Activated CD4-positive, alpha-beta memory T cell treated with anti-CD3 and anti-CD28 coated beads for 36 hours (primary cell): Measurements from ENCODE around the gene FLNA. TPM values are rescaled to one million over a fixed set of nuclear protein-coding genes. Genes with fewer than 3 reads are reported as not detected.
"Not testable (repeated sequence)": the region's sequence is repeated elsewhere in the genome, so short reads cannot be mapped to it uniquely, and the experiment has no call there.

Source experiments
- CTCF ChIA-PET: fragments of 350-600 bp; sonication (Branson Sonifier 250); formaldehyde crosslinking; loops from one replicate; lab custom pipeline; 2021; ENCODE audit warnings: antibody characterized with exemption, inconsistent platforms; lab: Charles Lee
- POLR2A ChIA-PET: fragments of 350-600 bp; sonication (Branson Sonifier 250); formaldehyde crosslinking; loops from one replicate; lab custom pipeline; 2021; ENCODE audit warnings: antibody characterized with exemption; lab: Charles Lee
- DNase-seq: peaks from one replicate; pipeline ENCODE4 v3.0.0-alpha.2; 2020
- H3K27ac Mint-ChIP-seq: one replicate; pipeline ENCODE4 v1.8.0; 2021; ENCODE audit warnings: mixed read lengths
- H3K27me3 Mint-ChIP-seq: one replicate; pipeline ENCODE4 v1.8.0; 2021; ENCODE audit warnings: mixed read lengths
- H3K36me3 Mint-ChIP-seq: one replicate; pipeline ENCODE4 v1.8.0; 2021; ENCODE audit warnings: mixed read lengths
- H3K4me1 Mint-ChIP-seq: one replicate; pipeline ENCODE4 v1.8.0; 2021; ENCODE audit warnings: low read depth, mixed read lengths
- H3K4me3 Mint-ChIP-seq: one replicate; pipeline ENCODE4 v1.8.0; 2021; ENCODE audit warnings: mild to moderate bottlenecking, mixed read lengths
- H3K9me3 Mint-ChIP-seq: one replicate; pipeline ENCODE4 v1.8.0; 2021; ENCODE audit warnings: mixed read lengths
- intact Hi-C: fragments of 100-400 bp; cut with micrococcal nuclease; formaldehyde crosslinking; loops from one replicate; pipeline ENCODE4 v1.15.1; 2023
- total RNA-seq, 2 experiments: library from RNA; stranded (reverse); gene quantifications; one replicate each; pipeline ENCODE4 v1.2.3, GENCODE V29; 2021

The FLNA gene
- total RNA-seq, 2 experiments from 2014 or later = 1,023 to 1,032 TPM

DNA sequence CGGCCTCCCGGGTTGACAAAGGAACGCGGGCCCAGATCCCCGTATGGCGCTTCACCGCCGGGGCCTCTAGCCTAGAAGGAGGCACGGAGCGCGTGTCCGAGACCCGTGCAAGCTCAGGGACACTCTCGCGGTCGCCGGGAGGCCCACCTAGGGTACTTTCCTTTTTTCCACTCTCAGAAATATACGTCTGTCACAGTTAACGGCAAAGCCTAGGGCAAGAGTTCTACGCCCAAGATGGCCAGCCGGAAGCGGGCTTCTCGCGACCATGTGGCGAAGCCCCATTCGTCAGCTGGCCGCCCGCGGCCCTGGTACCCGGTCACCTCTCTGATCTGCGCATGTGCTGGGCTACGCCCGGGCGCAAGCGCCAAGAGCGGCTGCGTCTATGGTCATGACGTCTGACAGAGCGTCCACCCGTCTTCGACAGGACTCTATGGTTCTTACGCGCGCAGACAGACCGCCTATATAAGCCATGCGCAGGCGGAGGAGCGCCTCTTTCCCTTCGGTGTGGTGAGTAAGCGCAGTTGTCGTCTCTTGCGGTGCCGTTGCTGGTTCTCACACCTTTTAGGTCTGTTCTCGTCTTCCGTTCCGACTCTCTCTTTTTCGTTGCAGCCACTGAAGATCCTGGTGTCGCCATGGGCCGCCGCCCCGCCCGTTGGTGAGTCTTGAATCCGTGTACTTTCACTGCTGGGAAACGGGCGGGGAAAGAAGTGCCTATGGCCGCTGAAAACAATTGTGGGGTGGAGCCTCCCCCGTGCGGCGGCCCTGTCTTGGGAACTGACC, 23.6 kb upstream of the FLNA start, which contains the start of gene RPL10:
TSS of gene RPL10 (plus strand) at position 490 of the 780 bp plus-strand sequence. CDS start at position 633, 143 bp downstream.
- intact Hi-C loops = loop anchor here (5.0 kb wide), 2 partner anchors 39 to 471 kb away; partner anchors contain the start of genes ARHGAP4 and GDI1
- ChIA-PET CTCF (interaction anchor here (0.7 to 3.6 kb wide), 8 partner anchors 12 to 134 kb away, joined by 3 to 17 read pairs (median 4); partner anchors contain the start of genes FLNA and SLC10A3), POLR2A (interaction anchor here (0.5 to 6.2 kb wide), 17 partner anchors 10 to 145 kb away, joined by 3 to 35 read pairs (median 3); partner anchors contain the start of genes SLC10A3 and TAFAZZIN)
- Mint-ChIP-seq H3K27me3 (no peaks in the 10 kb centered on the region), H3K4me1 (peaks cover 7% of the 10 kb centered on the region), H3K27ac (peak within 1 kb of the TSS; percentile 100), H3K4me3 (peak within 1 kb of the TSS; percentile 91), H3K36me3 (peaks cover 34% of the 10 kb centered on the region), H3K9me3 (no peaks in the 10 kb centered on the region)
- peak; percentile 95 for DNase-seq

DNA sequence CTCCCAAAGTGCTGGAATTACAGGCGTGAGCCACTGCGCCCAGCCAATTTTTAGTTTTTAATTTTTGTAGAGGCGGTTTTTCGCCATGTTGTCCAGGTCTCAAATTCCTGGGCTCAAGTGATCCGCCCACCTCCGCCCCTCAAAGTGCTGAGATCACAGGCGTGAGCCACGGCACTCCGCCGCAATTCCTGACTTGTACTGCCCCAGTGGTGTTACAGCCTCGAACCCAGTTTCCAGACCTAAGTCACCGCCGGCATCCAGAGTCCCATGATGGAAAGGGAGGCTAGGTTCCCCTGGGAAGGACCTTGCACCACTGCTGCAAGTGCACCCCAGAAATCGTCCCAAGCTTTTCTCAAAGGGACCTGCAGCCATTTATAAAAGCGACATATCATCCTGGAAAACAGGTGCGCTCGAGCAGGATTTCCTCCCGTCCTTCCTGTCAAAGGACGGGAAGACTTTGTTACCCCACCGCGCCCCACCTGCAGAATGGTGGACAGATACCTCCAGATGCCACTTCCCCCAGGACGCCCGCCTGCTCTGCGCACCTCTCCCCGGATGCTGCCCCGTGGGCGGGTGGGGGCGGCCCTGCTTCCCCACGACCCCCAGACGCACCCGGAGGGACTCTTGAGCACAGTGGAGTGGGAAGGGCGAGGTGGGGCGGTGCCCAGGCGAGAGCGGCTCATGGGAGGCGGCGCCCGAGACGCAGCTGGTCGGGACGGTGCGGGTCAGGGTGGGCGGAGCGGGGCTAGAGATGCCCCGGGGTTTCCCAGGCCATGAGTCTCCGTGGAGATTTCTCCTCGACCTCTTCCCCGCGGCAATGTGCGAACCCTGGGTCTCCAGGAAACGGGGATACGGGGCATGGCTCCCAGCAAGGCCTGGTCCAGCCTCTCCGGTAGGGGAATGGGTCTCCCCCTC, 22.8 kb upstream of the FLNA start:
- peak overlapping the region; percentile 100 for H3K27ac Mint-ChIP-seq
- ChIA-PET CTCF (interaction anchor here (1.2 to 3.6 kb wide), 4 partner anchors 15 to 61 kb away, joined by 3 to 17 read pairs (median 6); partner anchors contain the start of gene FLNA), POLR2A (interaction anchor here (0.6 to 6.2 kb wide), 11 partner anchors 14 to 104 kb away, joined by 3 to 35 read pairs (median 4); partner anchors contain the start of genes SLC10A3 and TAFAZZIN)
- peaks cover 7% of the 10 kb centered on the region for H3K4me1 Mint-ChIP-seq
- intact Hi-C loops = loop anchor here (5.0 kb wide), 2 partner anchors 40 to 470 kb away; partner anchors contain the start of genes ARHGAP4 and GDI1
- H3K4me3 Mint-ChIP-seq = peak overlapping the region; percentile 91
- H3K27me3 Mint-ChIP-seq = no peaks in the 10 kb centered on the region
- H3K36me3 Mint-ChIP-seq = peaks cover 34% of the 10 kb centered on the region
- H3K9me3 Mint-ChIP-seq = no peaks in the 10 kb centered on the region
- peak; percentile 75 for DNase-seq

DNA sequence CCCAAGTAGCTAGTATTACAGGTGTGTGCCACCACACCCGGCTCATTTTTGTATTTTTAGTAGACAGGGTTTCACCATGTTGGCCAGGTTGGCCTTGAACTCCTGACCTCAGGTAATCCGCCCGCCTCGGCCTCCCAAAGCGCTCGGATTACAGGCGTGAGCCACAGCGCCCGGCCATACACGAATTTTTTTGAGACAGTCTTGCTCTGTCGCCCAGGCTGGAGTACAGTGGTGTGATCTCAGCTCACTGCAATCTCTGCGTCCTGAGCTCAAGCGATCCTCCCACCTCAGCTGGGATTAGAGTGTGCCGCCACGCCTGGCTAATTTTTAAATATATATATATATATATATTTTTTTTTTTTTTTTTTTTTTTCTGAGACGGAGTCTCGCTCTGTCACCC, 21.9 kb upstream of the FLNA start:
- H3K4me3 Mint-ChIP-seq, POLR2A ChIA-PET, H3K9me3 Mint-ChIP-seq, DNase-seq, H3K4me1 Mint-ChIP-seq, H3K27me3 Mint-ChIP-seq, H3K27ac Mint-ChIP-seq: not testable (repeated sequence)
- intact Hi-C loops = loop anchor here (5.0 kb wide), 2 partner anchors 41 to 469 kb away; partner anchors contain the start of genes ARHGAP4 and GDI1
- CTCF ChIA-PET = interaction anchor here (0.7 kb wide), 1 partner anchor 22 kb away, joined by 3 read pairs; no protein-coding TSS in a partner anchor
- H3K36me3 Mint-ChIP-seq = peaks cover 33% of the 10 kb centered on the region

DNA sequence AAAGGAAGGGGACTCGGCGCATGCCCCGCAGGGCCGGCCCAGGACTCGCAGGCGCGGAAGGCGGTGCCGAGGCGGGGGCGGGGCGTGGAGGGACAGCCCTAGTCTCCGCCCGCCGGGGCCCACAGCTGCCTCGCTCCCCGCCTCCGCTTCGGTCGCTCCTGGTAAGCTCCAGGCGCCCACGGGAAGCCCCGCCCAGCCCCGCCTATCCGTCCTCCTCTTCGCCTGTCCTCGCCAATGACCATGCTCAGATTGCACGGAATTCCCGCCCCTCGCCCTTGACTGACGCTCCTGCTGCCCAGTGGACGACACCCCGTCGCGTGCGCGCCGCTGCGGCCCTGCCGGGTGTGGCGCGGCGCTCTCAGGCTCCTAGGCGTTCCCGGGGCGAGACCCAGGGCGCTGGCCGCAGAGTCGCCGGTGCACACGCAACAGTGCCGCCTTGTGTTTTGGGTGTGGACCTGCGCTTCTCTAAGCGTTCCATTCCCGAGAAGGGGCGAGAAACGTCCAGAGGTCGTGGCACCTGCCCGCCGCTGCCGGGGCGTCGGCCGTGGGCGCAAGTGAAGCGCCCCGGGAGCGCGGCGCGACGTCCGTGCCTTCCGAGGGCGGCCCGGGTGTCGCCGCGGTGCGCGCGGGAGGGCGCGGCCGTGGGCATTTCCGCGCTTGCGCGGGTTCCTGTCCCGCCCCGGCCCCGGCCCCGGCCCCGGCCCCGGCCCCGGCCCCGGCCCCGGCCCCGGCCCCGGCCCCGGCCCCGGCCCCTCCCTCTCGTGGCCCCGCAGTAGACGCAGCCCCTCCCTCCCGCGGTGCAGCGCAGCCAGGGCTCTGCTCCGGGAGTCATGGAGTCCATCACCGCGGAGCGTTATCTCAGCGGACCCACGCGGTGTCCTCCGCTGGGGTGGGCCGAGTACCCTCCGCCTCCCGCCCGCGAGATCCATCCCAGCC, 15.6 kb upstream of the FLNA start:
- POLR2A ChIA-PET, CTCF ChIA-PET, H3K27ac Mint-ChIP-seq, H3K27me3 Mint-ChIP-seq, intact Hi-C loops, H3K9me3 Mint-ChIP-seq, DNase-seq, H3K4me3 Mint-ChIP-seq, H3K36me3 Mint-ChIP-seq, H3K4me1 Mint-ChIP-seq: not testable (repeated sequence)

DNA sequence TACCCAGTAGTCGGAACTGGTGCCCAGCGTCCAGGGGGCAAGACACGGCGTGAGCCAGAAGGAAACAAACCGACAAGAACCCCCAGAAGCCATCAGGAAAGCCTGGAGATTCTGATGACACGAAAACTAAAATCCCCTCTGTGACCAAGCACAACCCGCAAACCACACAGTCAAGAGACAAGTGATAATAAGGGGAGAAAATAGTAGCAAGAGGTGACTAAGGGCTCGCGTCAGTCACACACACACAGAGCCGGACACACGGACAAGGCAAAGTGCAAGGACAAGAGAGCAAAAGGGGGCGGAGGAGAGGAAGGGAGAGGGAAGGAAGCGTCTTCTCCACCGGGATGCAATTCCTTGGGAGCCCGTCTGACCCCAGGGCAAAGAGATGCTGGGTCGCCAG, 14.2 kb upstream of the FLNA start:
- H3K9me3 Mint-ChIP-seq, intact Hi-C loops, H3K4me1 Mint-ChIP-seq: not testable (repeated sequence)

DNA sequence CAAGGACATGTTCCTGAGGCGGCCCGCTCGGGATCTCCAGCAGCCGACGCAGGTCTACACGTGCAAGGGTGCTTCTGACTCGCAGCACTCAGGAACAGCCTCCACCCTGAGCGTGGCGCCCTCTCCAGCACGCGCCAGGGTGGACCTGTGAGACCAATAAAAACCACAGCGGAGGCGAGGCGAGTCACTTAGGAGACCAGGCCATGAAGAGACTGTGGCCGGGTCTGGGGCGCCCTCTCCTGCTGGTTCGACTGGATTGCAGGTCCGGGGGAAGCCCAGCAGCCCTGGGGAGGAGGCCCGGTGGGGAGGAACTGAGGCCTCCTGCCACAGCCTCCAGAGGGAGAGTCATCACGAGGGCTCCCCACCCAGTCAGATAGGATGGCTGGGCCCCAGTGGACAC, 13.7 kb upstream of the FLNA start:
- H3K27me3 Mint-ChIP-seq, DNase-seq, H3K36me3 Mint-ChIP-seq, H3K4me3 Mint-ChIP-seq, H3K27ac Mint-ChIP-seq, H3K4me1 Mint-ChIP-seq, intact Hi-C loops, POLR2A ChIA-PET, CTCF ChIA-PET, H3K9me3 Mint-ChIP-seq: not testable (repeated sequence)

More for the DNA sequence above, 14.2 kb upstream of the FLNA start:
- H3K27ac Mint-ChIP-seq, H3K36me3 Mint-ChIP-seq, H3K27me3 Mint-ChIP-seq, DNase-seq, CTCF ChIA-PET, POLR2A ChIA-PET, H3K4me3 Mint-ChIP-seq: not testable (repeated sequence)

DNA sequence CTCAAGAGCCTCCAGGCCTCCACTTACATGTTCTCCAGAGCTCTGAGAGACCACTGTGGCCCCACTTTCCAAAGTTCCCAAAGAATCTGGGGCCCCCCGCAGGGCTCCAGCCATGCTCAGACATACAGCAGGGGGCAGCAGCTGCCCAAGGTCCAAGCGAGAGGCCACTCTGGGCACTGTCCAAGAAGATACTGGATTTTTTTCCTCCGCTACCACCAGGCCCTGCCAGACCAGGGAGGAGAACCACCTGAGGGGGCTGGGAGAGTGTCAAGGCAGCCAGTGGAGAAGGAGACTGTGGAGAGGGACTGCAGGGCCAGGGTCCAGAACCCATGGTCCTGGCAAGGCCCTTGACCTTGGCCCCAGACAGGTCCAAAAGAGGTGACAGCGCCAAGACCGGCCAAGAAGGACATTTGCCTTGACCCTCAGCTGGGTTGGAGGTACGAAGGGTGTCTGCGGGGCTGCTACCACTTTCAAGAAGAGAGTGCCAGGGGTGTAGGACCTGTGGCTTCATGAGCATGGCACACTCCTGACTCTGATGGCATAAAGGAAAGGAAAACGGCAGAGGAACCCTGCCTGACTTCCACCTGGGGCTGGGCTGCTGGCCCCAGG, 10.0 kb upstream of the FLNA start:
- H3K4me1 Mint-ChIP-seq = peaks cover 15% of the 10 kb centered on the region
- no peak overlapping the region for H3K4me3 Mint-ChIP-seq
- no peaks in the 10 kb centered on the region for H3K27me3 Mint-ChIP-seq
- no peaks in the 10 kb centered on the region for H3K9me3 Mint-ChIP-seq
- intact Hi-C loops = no loop called here
- POLR2A ChIA-PET = interaction anchor here (1.0 to 1.6 kb wide), 3 partner anchors 13 to 35 kb away, joined by 3 to 4 read pairs (median 4); no protein-coding TSS in a partner anchor
- no peak for DNase-seq
- CTCF ChIA-PET = no interaction called here
- H3K36me3 Mint-ChIP-seq = peaks cover 8% of the 10 kb centered on the region
- no peak overlapping the region for H3K27ac Mint-ChIP-seq

DNA sequence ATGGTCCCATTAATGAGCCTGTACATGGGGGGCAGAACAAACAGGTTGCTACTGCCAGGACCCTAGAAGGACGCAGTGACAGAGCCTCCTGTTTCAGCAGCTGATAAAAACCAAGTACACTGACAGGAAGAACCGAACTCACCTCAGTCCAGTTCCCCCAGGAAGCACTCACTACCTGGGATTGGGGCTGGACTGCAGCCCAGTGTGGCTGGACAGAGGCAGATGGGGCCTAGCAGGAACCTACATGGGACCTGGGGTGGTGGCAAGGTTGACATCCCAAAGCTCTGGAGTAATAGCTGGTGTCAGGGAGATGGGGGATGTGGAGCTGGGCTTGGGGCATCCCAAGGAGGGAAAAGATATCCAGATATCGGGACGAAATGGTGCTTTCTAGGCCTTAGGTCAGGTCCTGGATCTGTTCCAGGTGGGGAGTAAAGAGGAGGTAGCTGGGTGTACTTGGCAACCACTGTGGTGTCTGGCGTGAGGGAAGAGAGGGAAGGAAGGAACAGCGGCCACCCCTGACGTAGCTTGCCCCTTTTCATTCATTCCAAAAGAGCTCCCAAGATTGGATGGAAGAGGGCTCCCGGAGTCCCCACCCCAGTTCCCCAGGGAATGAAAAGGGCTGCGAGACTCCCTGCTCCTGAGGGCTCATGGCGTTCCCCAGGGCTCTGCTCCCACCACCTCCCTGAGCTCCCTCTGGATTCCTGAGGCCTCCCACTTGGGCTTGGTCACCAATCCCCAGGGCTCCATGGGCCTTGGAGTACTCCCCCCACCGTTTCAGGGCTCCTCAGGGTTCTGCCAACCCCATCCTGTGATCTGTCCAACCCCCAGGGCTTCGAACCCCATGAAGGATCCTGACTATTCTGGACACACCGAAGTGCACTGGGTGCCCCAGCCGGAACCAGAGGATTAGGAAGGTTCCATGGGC, 9.2 kb upstream of the FLNA start:
- intact Hi-C loops = no loop called here
- H3K4me3 Mint-ChIP-seq = no peak overlapping the region

DNA sequence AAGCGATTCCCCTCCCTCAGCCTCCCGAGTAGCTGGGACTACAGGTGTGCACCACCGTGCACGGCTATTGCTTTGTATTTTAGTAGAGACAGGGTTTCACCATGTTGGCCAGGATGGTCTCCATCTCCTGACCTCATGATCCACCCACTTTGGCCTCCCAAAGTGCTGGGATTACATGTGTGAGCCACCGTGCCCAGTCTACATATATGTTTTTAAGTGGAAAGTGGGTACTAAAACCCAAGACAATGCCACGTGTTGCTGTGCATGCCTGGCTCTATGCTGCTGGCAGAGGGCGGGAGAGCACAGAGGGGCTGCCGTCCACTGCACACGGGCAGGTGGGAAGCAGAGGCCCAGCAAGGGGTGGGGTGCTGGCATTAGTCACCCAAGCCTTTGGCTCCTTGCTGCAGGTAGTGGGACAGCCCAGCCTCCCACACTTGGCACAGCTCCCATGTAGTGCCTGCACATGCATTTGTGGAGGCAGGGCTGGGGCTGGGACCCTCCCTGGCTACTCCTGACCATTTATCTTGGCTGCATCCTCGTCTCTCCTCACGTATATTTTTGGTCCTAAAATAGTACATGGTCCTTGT, 8.1 kb upstream of the FLNA start:
- peaks cover 8% of the 10 kb centered on the region for H3K36me3 Mint-ChIP-seq
- no peak overlapping the region for H3K4me3 Mint-ChIP-seq
- no peaks in the 10 kb centered on the region for H3K27me3 Mint-ChIP-seq
- ChIA-PET CTCF (interaction anchor here (2.4 kb wide), 1 partner anchor 9 kb away, joined by 10 read pairs; no protein-coding TSS in a partner anchor), POLR2A (interaction anchor here (1.6 kb wide), 1 partner anchor 33 kb away, joined by 4 read pairs; no protein-coding TSS in a partner anchor)
- intact Hi-C loops = no loop called here
- H3K4me1 Mint-ChIP-seq = peaks cover 15% of the 10 kb centered on the region
- no peak overlapping the region for H3K27ac Mint-ChIP-seq
- DNase-seq = no peak
- H3K9me3 Mint-ChIP-seq = no peaks in the 10 kb centered on the region

More for the DNA sequence above, 9.2 kb upstream of the FLNA start:
- peaks cover 15% of the 10 kb centered on the region for H3K4me1 Mint-ChIP-seq
- ChIA-PET CTCF (interaction anchor here (2.4 kb wide), 1 partner anchor 10 kb away, joined by 10 read pairs; no protein-coding TSS in a partner anchor), POLR2A (interaction anchor here (1.0 to 1.6 kb wide), 3 partner anchors 14 to 34 kb away, joined by 3 to 4 read pairs (median 4); no protein-coding TSS in a partner anchor)
- no peaks in the 10 kb centered on the region for H3K27me3 Mint-ChIP-seq
- DNase-seq = no peak
- H3K27ac Mint-ChIP-seq = no peak overlapping the region
- H3K9me3 Mint-ChIP-seq = no peaks in the 10 kb centered on the region
- H3K36me3 Mint-ChIP-seq = peaks cover 8% of the 10 kb centered on the region
